GM12878 (cell line): ENCODE data around the gene GOSR1. TPM values are rescaled to one million over a fixed set of nuclear protein-coding genes. Genes with fewer than 3 reads are reported as not detected.

ENCODE experiments used
- BCL11A ChIP-seq: IDR thresholded peaks from 2 replicates; pipeline ENCODE4 v1.6.1; 2011; ENCODE audit warnings: low read depth, low read length
- BRCA1 ChIP-seq: IDR thresholded peaks from 2 replicates; pipeline ENCODE4 v1.6.1; 2011; ENCODE audit warnings: low read depth, low read length, improper control_type of control experiment
- CEBPB ChIP-seq, 2 experiments: fragments of 150-350 bp in 1 of 2; IDR thresholded peaks; 2 replicates each; pipeline ENCODE4 v1.6.1; 2012 to 2014; ENCODE audit warnings: low read depth in 2 of 2, low read length in 2 of 2, borderline replicate concordance in 1 of 2, inconsistent platforms in 1 of 2
- CHD1 ChIP-seq: IDR thresholded peaks from 2 replicates; pipeline ENCODE4 v1.6.1; 2012; ENCODE audit warnings: low read depth, low read length, improper control_type of control experiment
- E4F1 ChIP-seq: fragments of 450-650 bp; IDR thresholded peaks from 2 replicates; pipeline ENCODE4 v1.6.1; 2018; ENCODE audit warnings: borderline replicate concordance, mild to moderate bottlenecking; ENCODE audit not compliant: partially characterized antibody
- EED ChIP-seq: sonication (generic); IDR thresholded peaks from 2 replicates; pipeline ENCODE4 v1.6.1; 2016; ENCODE audit warnings: antibody characterized with exemption, low read depth
- ESRRA ChIP-seq: IDR thresholded peaks from 2 replicates; pipeline ENCODE4 v1.6.1; 2012; ENCODE audit warnings: mild to moderate bottlenecking, low read length, improper control_type of control experiment
- ETV6 ChIP-seq, 2 experiments: fragments of 450-650 bp in 1 of 2; IDR thresholded peaks in 1 of 2; conservative IDR thresholded peaks in 1 of 2; 2 replicates each; pipeline ENCODE4 v1.6.1; 2014; ENCODE audit warnings: antibody characterized with exemption in 1 of 2, borderline replicate concordance in 1 of 2, low read depth in 1 of 2, mild to moderate bottlenecking in 1 of 2, moderate library complexity in 1 of 2
- JUNB ChIP-seq: IDR thresholded peaks from 2 replicates; pipeline ENCODE4 v1.6.1; 2016; ENCODE audit warnings: antibody characterized with exemption, mild to moderate bottlenecking
- KAT2A ChIP-seq: conservative IDR thresholded peaks from 2 replicates; pipeline ENCODE4 v1.6.1; 2011; ENCODE audit warnings: low read depth, low read length; ENCODE audit not compliant: control insufficient read depth
- NFYB ChIP-seq: IDR thresholded peaks from 2 replicates; pipeline ENCODE4 v1.6.1; 2011; ENCODE audit warnings: low read depth, mild to moderate bottlenecking, low read length, improper control_type of control experiment, moderate library complexity; ENCODE audit not compliant: insufficient read depth
- NR2C2 ChIP-seq: IDR thresholded peaks from 2 replicates; pipeline ENCODE4 v1.6.1; 2011; ENCODE audit warnings: borderline replicate concordance, low read depth; ENCODE audit not compliant: control insufficient read depth, insufficient read length
- PAX8 ChIP-seq: fragments of 450-650 bp; IDR thresholded peaks from 2 replicates; pipeline ENCODE4 v1.6.1; 2017; ENCODE audit warnings: mild to moderate bottlenecking, moderate library complexity
- PML ChIP-seq: IDR thresholded peaks from 2 replicates; pipeline ENCODE4 v1.6.1; 2012; ENCODE audit warnings: low read length, inconsistent platforms
- RFX5 ChIP-seq: IDR thresholded peaks from 2 replicates; pipeline ENCODE4 v1.6.1; 2011; ENCODE audit warnings: low read depth, low read length, improper control_type of control experiment
- SIN3A ChIP-seq: IDR thresholded peaks from 2 replicates; pipeline ENCODE4 v1.6.1; 2012; ENCODE audit warnings: low read depth, low read length, improper control_type of control experiment
- SP1 ChIP-seq: IDR thresholded peaks from one replicate; pipeline ENCODE4 v1.6.1; 2011; ENCODE audit warnings: low read depth, low read length
- SREBF1 ChIP-seq: IDR thresholded peaks from 2 replicates; pipeline ENCODE4 v1.6.1; 2012; ENCODE audit warnings: mild to moderate bottlenecking, low read length
- STAT1 ChIP-seq: fragments of 450-650 bp; conservative IDR thresholded peaks from 2 replicates; pipeline ENCODE4 v1.6.1; 2014; ENCODE audit warnings: antibody characterized with exemption, mild to moderate bottlenecking
- SUZ12 ChIP-seq: fragments of 200-600 bp; sonication (generic); IDR thresholded peaks from one replicate; pipeline ENCODE4 v1.6.1; 2018; ENCODE audit warnings: antibody characterized with exemption, mild to moderate bottlenecking; ENCODE audit not compliant: unreplicated experiment
- TCF12 ChIP-seq: IDR thresholded peaks from 2 replicates; pipeline ENCODE4 v1.6.1; 2011; ENCODE audit warnings: low read depth, mild to moderate bottlenecking, low read length
- ZBED1 ChIP-seq: IDR thresholded peaks from 2 replicates; pipeline ENCODE4 v1.6.1; 2016; ENCODE audit warnings: borderline replicate concordance
- ZBTB11 ChIP-seq: fragments of 450-650 bp; formaldehyde crosslinking; IDR thresholded peaks from 2 replicates; pipeline ENCODE4 v1.5.0; 2022; ENCODE audit warnings: mild to moderate bottlenecking, missing genetic modification characterization
- ZBTB33 ChIP-seq: fragments of 450-650 bp; IDR thresholded peaks from 2 replicates; pipeline ENCODE4 v1.6.1; 2017; ENCODE audit warnings: mild to moderate bottlenecking
- polyA plus RNA-seq, 11 experiments: library from polyadenylated mRNA; depleted of rRNA in 4 of 11; unstranded in 6 of 11; stranded (reverse) in 5 of 11; fragments of >200 nt; fragmentation: Nextera tagmentation in 4 of 11; fragmentation: Illumina TruSeq in 1 of 11; extraction: Ambion mirVana in 4 of 11; extraction: Trizol in 1 of 11; gene quantifications; 1 replicate in 1 of 11; 2 replicates in 10 of 11; pipeline versions ENCODE4 v1.2.1 to v1.2.3, GENCODE V29; 2011 to 2016; ENCODE audit warnings: inconsistent platforms in 2 of 11, missing spikeins in 2 of 11, low read depth in 1 of 11
- total RNA-seq, 4 experiments: library from RNA; depleted of rRNA in 3 of 4; stranded (reverse); fragments of >200 nt in 3 of 4; fragmentation: Illumina TruSeq in 1 of 4; extraction: Trizol in 1 of 4; gene quantifications; 2 replicates each; pipeline versions ENCODE4 v1.2.1 to v1.2.3, GENCODE V29; 2013 to 2021

GOSR1 gene
- total and polyA plus RNA-seq, 10 of the 15 experiments (the other 5 are each of a cell fraction or from before 2014, with no cell fraction given): 21.4 to 99.3 (median 42.9) TPM

- TF ChIP-seq ZBTB11 (CRISPR knock-in tag) (no peak), ETV6 (conservative IDR thresholded peaks at IDR 0.05 in 1 of 2, IDR thresholded peaks at IDR 0.05 in 1 of 2; ENCODE audit: borderline replicate concordance in 1 of 2, low read depth in 1 of 2) (no peak), CEBPB (IDR thresholded peaks at IDR 0.05; ENCODE audit: borderline replicate concordance in 1 of 2, low read depth in 2 of 2, low read length in 2 of 2) (no peak), ESRRA (no peak), PAX8 (0 out of 2 replicates have a peak, but pooled peaks have one; percentile 58), SP1 (peak; percentile 34), KAT2A (no peak), NR2C2 (no peak), STAT1 (no peak), SUZ12 (no peak), BRCA1 (no peak), BCL11A (no peak), RFX5 (peak; percentile 33; the same call in 1 of the 2 replicates), JUNB (no peak), EED (no peak; the same call in 1 of the 2 replicates), NFYB (no peak), ZBED1 (no peak), SREBF1 (no peak), SIN3A (peak; percentile 81; the same call in 1 of the 2 replicates), CHD1 (no peak), TCF12 (peak; percentile 50; the same call in 1 of the 2 replicates), E4F1 (peak; percentile 67), PML (peak; percentile 76), ZBTB33 (no peak)
Measured at GRCh38 chr17:30477083-30477773, at the start of gene GOSR1 (continued).
